ENCODE results near the gene TMEM54.

DNA sequence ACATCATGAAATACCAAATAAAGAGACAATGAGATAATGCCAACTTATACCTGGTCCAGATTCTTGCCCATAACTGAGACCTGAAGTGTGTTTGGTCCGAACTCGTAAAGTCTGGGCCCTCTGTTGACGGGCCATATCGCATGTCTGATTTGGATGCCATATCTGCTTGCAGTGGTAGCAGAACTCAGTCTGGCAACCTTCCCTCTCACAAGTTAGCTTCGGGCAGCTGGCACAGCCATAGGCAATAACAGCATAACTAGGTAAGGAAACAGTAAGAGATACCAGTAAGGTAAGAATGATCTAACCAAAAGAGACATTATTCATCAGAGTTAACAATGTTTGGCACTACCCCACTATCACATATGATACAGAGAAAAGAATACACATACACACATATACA, 48.3 kb upstream of the TMEM54 start:
- TF ChIP-seq, protein P1, sequence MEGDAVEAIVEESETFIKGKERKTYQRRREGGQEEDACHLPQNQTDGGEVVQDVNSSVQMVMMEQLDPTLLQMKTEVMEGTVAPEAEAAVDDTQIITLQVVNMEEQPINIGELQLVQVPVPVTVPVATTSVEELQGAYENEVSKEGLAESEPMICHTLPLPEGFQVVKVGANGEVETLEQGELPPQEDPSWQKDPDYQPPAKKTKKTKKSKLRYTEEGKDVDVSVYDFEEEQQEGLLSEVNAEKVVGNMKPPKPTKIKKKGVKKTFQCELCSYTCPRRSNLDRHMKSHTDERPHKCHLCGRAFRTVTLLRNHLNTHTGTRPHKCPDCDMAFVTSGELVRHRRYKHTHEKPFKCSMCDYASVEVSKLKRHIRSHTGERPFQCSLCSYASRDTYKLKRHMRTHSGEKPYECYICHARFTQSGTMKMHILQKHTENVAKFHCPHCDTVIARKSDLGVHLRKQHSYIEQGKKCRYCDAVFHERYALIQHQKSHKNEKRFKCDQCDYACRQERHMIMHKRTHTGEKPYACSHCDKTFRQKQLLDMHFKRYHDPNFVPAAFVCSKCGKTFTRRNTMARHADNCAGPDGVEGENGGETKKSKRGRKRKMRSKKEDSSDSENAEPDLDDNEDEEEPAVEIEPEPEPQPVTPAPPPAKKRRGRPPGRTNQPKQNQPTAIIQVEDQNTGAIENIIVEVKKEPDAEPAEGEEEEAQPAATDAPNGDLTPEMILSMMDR (IDR thresholded peaks at IDR 0.05; ENCODE audit: insufficient read depth, low read length, poor library complexity, severe bottlenecking): no peak
- no peak for TF ChIP-seq EZH2phosphoT487 (conservative IDR thresholded peaks at IDR 0.05; ENCODE audit: low read length)
